GM12875 (cell line): Measurements from ENCODE around the gene PLAAT5.
"Not testable (repeated sequence)": the region's sequence is repeated elsewhere in the genome, so short reads cannot be mapped to it uniquely, and the experiment has no call there.

Source experiments
- H3K4me3 ChIP-seq: one replicate; pipeline ENCODE4 v1.5.1; 2011; ENCODE audit warnings: low read depth, low read length, control low read depth
- TF ChIP-seq, protein P1 (sequence below): IDR thresholded peaks from 2 replicates; pipeline ENCODE4 v1.5.1; 2011; ENCODE audit warnings: low read depth, mild to moderate bottlenecking, control low read depth, inconsistent platforms, low read length, moderate library complexity, borderline replicate concordance; ENCODE audit not compliant: insufficient read depth

Gene PLAAT5

DNA sequence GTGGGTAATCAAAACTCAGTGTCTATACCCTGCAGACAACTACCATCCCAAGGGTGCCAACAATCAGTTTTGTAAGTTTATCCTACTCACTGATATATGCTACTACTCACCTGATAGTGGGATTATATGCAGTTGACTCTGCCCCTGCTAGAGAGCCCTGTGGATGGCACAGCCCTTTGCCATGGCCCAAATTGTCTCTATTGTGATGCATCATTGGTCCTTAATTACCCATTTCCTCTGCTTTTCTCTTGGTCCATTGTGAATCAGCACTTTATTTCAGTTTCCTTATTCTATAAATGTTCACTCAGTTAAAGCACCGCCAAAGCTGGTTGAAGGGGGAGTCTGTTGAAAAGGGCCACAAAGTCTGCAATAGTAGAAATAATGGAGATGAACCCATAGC, 42.3 kb downstream of the PLAAT5 start:
- no peak overlapping the region for H3K4me3 ChIP-seq
- TF ChIP-seq, protein P1, sequence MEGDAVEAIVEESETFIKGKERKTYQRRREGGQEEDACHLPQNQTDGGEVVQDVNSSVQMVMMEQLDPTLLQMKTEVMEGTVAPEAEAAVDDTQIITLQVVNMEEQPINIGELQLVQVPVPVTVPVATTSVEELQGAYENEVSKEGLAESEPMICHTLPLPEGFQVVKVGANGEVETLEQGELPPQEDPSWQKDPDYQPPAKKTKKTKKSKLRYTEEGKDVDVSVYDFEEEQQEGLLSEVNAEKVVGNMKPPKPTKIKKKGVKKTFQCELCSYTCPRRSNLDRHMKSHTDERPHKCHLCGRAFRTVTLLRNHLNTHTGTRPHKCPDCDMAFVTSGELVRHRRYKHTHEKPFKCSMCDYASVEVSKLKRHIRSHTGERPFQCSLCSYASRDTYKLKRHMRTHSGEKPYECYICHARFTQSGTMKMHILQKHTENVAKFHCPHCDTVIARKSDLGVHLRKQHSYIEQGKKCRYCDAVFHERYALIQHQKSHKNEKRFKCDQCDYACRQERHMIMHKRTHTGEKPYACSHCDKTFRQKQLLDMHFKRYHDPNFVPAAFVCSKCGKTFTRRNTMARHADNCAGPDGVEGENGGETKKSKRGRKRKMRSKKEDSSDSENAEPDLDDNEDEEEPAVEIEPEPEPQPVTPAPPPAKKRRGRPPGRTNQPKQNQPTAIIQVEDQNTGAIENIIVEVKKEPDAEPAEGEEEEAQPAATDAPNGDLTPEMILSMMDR = no peak

DNA sequence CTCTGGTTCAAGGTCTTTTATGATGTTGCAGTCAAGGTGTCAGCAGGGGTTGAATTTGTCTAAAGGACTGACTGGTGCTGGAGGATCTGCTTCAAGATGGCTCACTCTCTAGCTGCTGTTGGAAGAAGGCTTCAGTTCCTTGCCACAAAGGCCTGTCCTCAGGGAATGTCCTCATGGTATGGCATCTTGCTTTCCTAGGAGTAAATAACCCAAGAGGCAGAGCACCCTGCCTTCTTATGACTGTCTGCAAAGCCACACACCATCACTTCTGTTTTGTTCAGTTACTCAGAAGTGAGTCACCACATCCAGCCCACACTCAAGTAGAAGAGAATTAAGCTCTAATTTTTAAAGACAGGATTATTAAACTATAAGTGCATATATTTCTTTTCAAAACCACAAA, 45.2 kb downstream of the PLAAT5 start:
- TF ChIP-seq, protein P1 = no peak
- H3K4me3 ChIP-seq = no peak overlapping the region

DNA sequence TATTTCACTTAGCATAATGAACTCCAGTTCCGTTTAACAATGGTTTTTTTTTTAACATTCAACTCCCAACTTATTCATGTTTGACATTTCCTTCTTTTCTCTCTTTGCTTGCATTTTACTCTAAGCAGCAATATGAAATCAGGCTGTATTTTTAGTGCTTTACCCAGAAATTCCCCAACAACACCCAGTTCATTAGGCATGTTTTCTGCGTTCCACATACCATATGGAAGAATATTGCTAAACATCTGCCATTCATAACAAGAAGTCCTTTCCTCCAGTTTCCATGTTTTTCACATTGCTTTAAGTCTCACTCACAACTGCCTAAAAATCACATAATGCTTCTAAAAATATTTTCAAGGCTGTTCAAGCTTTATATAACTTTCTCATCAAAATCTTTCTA, 45.8 kb downstream of the PLAAT5 start:
- H3K4me3 ChIP-seq = no peak overlapping the region
- TF ChIP-seq, protein P1 = no peak

DNA sequence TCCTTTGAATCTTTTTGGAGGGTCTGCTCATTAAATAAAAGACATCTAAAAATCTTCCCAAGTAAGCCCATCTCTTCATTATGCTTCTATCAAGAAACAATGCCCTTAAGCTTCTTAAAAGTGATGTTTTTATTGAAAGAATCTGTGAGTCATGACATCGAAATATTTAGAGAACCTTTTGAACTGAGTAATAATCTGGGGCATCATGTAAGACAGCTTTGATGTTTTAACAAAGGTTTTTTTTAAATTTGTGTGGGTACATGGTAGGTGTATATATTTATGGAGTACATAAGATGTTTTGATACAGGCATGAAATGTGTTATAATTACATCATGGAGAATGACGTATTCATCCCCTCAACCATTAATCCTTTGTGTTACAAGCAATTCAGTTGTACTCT, 46.8 kb downstream of the PLAAT5 start:
- no peak overlapping the region for H3K4me3 ChIP-seq
- TF ChIP-seq, protein P1 = no peak

DNA sequence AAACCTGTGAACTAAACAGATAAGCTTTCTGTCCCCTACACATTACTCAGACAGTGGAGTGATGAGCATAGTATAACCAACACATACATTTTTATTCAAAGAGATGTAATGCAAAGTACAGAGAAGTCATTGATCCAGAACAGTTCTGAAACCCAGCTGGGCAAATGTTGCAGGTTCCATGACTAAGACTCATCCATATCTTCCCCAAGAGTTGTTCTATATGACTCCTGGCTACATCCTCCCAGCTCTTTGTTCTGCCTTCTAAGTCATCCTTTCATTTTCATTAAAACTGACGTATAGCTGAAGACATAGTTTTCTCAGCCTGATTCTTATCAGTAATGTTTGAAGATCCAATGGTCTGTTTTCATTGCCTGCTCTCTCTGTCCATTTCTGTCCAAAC, 47.3 kb downstream of the PLAAT5 start:
- TF ChIP-seq, protein P1 = no peak
- H3K4me3 ChIP-seq = no peak overlapping the region

DNA sequence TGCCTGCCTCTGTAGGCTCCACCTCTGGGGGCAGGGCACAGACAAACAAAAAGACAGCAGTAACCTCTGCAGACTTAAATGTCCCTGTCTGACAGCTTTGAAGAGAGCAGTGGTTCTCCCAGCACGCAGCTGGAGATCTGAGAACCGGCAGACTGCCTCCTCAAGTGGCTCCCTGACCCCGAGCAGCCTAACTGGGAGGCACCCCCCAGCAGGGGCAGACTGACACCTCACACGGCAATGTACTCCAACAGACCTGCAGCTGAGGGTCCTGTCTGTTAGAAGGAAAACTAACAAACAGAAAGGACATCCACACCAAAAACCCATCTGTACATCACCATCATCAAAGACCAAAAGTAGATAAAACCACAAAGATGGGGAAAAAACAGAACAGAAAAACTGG, 55.1 kb downstream of the PLAAT5 start:
- not testable (repeated sequence) for H3K4me3 ChIP-seq

DNA sequence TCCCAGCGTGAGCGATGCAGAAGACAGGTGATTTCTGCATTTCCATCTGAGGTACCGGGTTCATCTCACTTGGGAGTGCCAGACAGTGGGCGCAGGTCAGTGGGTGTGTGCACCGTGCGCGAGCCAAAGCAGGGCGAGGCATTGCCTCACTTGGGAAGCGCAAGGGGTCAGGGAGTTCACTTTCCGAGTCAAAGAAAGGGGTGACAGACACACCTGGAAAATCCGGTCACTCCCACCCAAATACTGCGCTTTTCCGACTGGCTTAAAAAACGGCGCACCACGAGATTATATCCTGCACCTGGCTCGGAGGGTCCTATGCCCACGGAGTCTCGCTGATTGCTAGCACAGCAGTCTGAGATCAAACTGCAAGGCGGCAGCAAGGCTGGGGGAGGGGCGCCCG, 55.6 kb downstream of the PLAAT5 start:
- not testable (repeated sequence) for H3K4me3 ChIP-seq

DNA sequence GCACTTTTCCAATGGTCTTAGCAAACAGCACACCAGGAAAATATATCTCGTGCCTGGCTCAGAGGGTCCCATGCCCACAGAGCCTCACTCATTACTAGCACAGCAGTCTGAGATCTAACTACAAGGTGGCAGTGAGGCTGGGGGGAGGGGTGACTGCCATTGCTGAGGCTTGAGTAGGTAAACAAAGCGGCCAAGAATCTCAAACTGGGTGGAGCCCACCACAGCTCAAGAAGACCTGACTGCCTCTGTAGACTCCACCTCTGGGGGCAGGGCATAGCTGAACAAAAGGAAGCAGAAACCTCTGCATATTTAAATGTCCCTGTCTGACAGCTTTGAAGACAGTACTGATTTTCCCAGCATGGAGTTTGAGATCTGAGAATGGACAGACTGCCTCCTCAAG, 60.2 kb downstream of the PLAAT5 start:
- not testable (repeated sequence) for H3K4me3 ChIP-seq

DNA sequence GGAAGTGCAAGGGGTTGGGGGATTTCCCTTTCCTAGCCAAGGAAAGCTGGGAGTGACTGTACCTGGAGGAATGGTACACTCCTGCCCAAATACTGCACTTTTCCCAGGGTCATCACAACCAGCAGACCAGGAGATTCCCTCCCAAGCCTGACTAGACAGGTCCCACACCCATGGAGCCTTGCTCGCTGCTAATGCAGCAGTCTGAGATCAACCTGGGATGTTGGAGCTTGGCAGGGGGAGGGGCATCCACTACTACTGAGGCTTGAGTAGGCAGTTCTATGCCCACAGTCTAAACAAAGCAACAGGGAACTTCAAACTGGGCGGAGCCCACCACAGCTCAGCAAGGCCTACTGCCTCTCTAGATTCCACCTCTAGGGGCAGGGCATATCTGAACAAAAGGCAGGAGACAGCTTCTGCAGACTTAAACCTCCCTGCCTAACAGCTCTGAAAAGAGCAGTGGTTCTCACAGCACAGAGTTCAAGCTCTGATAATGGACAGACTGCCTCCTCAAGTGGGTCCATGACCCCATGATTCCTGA, 62.9 kb downstream of the PLAAT5 start:
- H3K4me3 ChIP-seq = no peak overlapping the region

More for the DNA sequence above, 62.9 kb downstream of the PLAAT5 start:
- TF ChIP-seq, protein P1 = no peak
